ENCODE data around the gene PANK3.
"Not testable (repeated sequence)": the region's sequence is repeated elsewhere in the genome, so short reads cannot be mapped to it uniquely, and the experiment has no call there.

Gene PANK3

GRCh38 chr5:168599826-168600225 is 20.7 kb upstream of the PANK3 start:
- ChIA-PET POLR2A (no interaction called here), CTCF (no interaction called here)
- no peak for TF ChIP-seq SUZ12 (IDR thresholded peaks at IDR 0.05)
- no peak for DNase-seq (ENCODE audit: extremely low spot score)

- CTCF ChIA-PET, result no interaction called here
- POLR2A ChIA-PET, result no interaction called here
- no peak for TF ChIP-seq PKNOX1 (IDR thresholded peaks at IDR 0.05)
- TF ChIP-seq SUZ12 (IDR thresholded peaks at IDR 0.05), result no peak
- no peak for TF ChIP-seq ARNT (IDR thresholded peaks at IDR 0.05)
- no peak for TF ChIP-seq HDGF (IDR thresholded peaks at IDR 0.05; ENCODE audit: borderline replicate concordance)
- no peak for TF ChIP-seq TARDBP (IDR thresholded peaks at IDR 0.05)
- TF ChIP-seq ZNF384 (IDR thresholded peaks at IDR 0.05), result no peak
- no peak for TF ChIP-seq FOXK2 (IDR thresholded peaks at IDR 0.05)
- TF ChIP-seq BHLHE40 (IDR thresholded peaks at IDR 0.05; ENCODE audit: borderline replicate concordance), result no peak
- TF ChIP-seq FOXA1 (IDR thresholded peaks at IDR 0.05), result no peak
- no peak for TF ChIP-seq LEF1 (IDR thresholded peaks at IDR 0.05; ENCODE audit: borderline replicate concordance)
- TF ChIP-seq ELF4 (IDR thresholded peaks at IDR 0.05), result no peak
- TF ChIP-seq CTBP1 (IDR thresholded peaks at IDR 0.05; ENCODE audit: borderline replicate concordance), result no peak
- no peak for TF ChIP-seq FOXM1 (IDR thresholded peaks at IDR 0.05; ENCODE audit: borderline replicate concordance)
- no peak for TF ChIP-seq L3MBTL2 (conservative IDR thresholded peaks at IDR 0.05)
- no peak for TF ChIP-seq NFRKB (IDR thresholded peaks at IDR 0.05)
- no peak for TF ChIP-seq SP1 (IDR thresholded peaks at IDR 0.05)
- DNase-seq (ENCODE audit: extremely low spot score), result no peak
Measured at GRCh38 chr5:168598639-168599038, 19.5 kb upstream of the PANK3 start.

GRCh38 chr5:168596927-168597326 is 17.8 kb upstream of the PANK3 start:
- TF ChIP-seq BHLHE40 (IDR thresholded peaks at IDR 0.05; ENCODE audit: borderline replicate concordance), result no peak
- TF ChIP-seq NFRKB (IDR thresholded peaks at IDR 0.05), result no peak
- TF ChIP-seq SP1 (IDR thresholded peaks at IDR 0.05), result no peak
- TF ChIP-seq ARNT (IDR thresholded peaks at IDR 0.05), result no peak
- no peak for TF ChIP-seq FOXA1 (IDR thresholded peaks at IDR 0.05)
- no peak for TF ChIP-seq HDGF (IDR thresholded peaks at IDR 0.05; ENCODE audit: borderline replicate concordance)
- no peak for TF ChIP-seq ELF4 (IDR thresholded peaks at IDR 0.05)
- no peak for TF ChIP-seq FOXK2 (IDR thresholded peaks at IDR 0.05)
- TF ChIP-seq L3MBTL2 (conservative IDR thresholded peaks at IDR 0.05), result no peak
- TF ChIP-seq SUZ12 (IDR thresholded peaks at IDR 0.05), result no peak
- no peak for TF ChIP-seq ZNF384 (IDR thresholded peaks at IDR 0.05)
- no peak for TF ChIP-seq CTBP1 (IDR thresholded peaks at IDR 0.05; ENCODE audit: borderline replicate concordance)
- no peak for DNase-seq (ENCODE audit: extremely low spot score)
- ChIA-PET POLR2A (no interaction called here), CTCF (no interaction called here)

GRCh38 chr5:168596122-168596521 is 17.0 kb upstream of the PANK3 start:
- DNase-seq (ENCODE audit: extremely low spot score); CTCF ChIA-PET; POLR2A ChIA-PET: not testable (repeated sequence)

- ChIA-PET POLR2A (interaction anchor here (4.9 kb wide), 1 partner anchor 12 kb away, joined by 28 read pairs; the partner anchor contains the start of gene PANK3), CTCF (no interaction called here)
- no peak for DNase-seq (ENCODE audit: extremely low spot score)
Measured at GRCh38 chr5:168592014-168592368, 12.8 kb upstream of the PANK3 start.

GRCh38 chr5:168591302-168592013 is 12.3 kb upstream of the PANK3 start:
- POLR2A ChIA-PET, result interaction anchor here (4.9 kb wide), 1 partner anchor 11 kb away, joined by 28 read pairs; the partner anchor contains the start of gene PANK3
- TF ChIP-seq HDGF (IDR thresholded peaks at IDR 0.05; ENCODE audit: borderline replicate concordance) (no peak), NFRKB (IDR thresholded peaks at IDR 0.05) (no peak), ELF4 (IDR thresholded peaks at IDR 0.05) (no peak), L3MBTL2 (conservative IDR thresholded peaks at IDR 0.05) (no peak), FOXM1 (IDR thresholded peaks at IDR 0.05; ENCODE audit: borderline replicate concordance) (no peak), LEF1 (IDR thresholded peaks at IDR 0.05; ENCODE audit: borderline replicate concordance) (no peak), FOXA1 (IDR thresholded peaks at IDR 0.05) (no peak), FOXK2 (IDR thresholded peaks at IDR 0.05) (no peak), BHLHE40 (IDR thresholded peaks at IDR 0.05; ENCODE audit: borderline replicate concordance) (no peak), CTBP1 (IDR thresholded peaks at IDR 0.05; ENCODE audit: borderline replicate concordance) (no peak), TARDBP (IDR thresholded peaks at IDR 0.05) (no peak), ARNT (IDR thresholded peaks at IDR 0.05) (no peak), ZNF384 (IDR thresholded peaks at IDR 0.05) (no peak), SUZ12 (IDR thresholded peaks at IDR 0.05) (no peak), PKNOX1 (IDR thresholded peaks at IDR 0.05) (no peak)
- CTCF ChIA-PET, result no interaction called here
- no peak for DNase-seq (ENCODE audit: extremely low spot score)

More at GRCh38 chr5:168592014-168592368, 12.8 kb upstream of the PANK3 start:
- TF ChIP-seq ELF4 (IDR thresholded peaks at IDR 0.05) (no peak), CTBP1 (IDR thresholded peaks at IDR 0.05; ENCODE audit: borderline replicate concordance) (no peak), ARNT (IDR thresholded peaks at IDR 0.05) (no peak), FOXA1 (IDR thresholded peaks at IDR 0.05) (no peak), FOXK2 (IDR thresholded peaks at IDR 0.05) (no peak), TARDBP (IDR thresholded peaks at IDR 0.05) (no peak)

- no peak for TF ChIP-seq BHLHE40 (IDR thresholded peaks at IDR 0.05; ENCODE audit: borderline replicate concordance)
- no peak for TF ChIP-seq CTBP1 (IDR thresholded peaks at IDR 0.05; ENCODE audit: borderline replicate concordance)
- no peak for TF ChIP-seq HDGF (IDR thresholded peaks at IDR 0.05; ENCODE audit: borderline replicate concordance)
- ChIA-PET POLR2A (interaction anchor here (4.9 kb wide), 1 partner anchor 11 kb away, joined by 28 read pairs; the partner anchor contains the start of gene PANK3), CTCF (no interaction called here)
- no peak for DNase-seq (ENCODE audit: extremely low spot score)
Measured at GRCh38 chr5:168590666-168591065, 11.5 kb upstream of the PANK3 start.

Measured in HEK293T (cell line).